Right lobe of liver (tissue), 6 donors: ENCODE results near the gene APRT. TPM values are rescaled to one million over a fixed set of nuclear protein-coding genes. Genes with fewer than 3 reads are reported as not detected.

Experiments used
- ATAC-seq, 4 donors: fragments of 200-7000 bp; cut with Tn5 transposase; one replicate each; pipeline ENCODE4 v1.9.1; 2020; ENCODE audit warnings: mild to moderate bottlenecking in 4 of 4, moderate library complexity in 4 of 4
- DNase-seq, 3 donors: peaks; one replicate each; pipeline ENCODE4 v3.0.0-alpha.2; 2020
- H3K27ac ChIP-seq, 3 donors: fragments of 200-600 bp; one replicate each; pipeline ENCODE4 v1.8.0; 2022
- H3K27me3 ChIP-seq, 2 donors: fragments of 200-600 bp; one replicate each; pipeline ENCODE4 v1.8.0; 2022
- H3K36me3 ChIP-seq, 4 donors: fragments of 200-600 bp; sonication (generic) in 1 of 4; one replicate each; pipeline versions ENCODE4 v1.5.1 to v1.8.0; 2017 to 2022; ENCODE audit warnings: control low read depth in 1 of 4
- H3K4me1 ChIP-seq, 4 donors: fragments of 200-600 bp; sonication (generic) in 1 of 4; one replicate each; pipeline versions ENCODE4 v1.5.1 to v1.8.0; 2017 to 2022; ENCODE audit warnings: control low read depth in 1 of 4
- H3K4me3 ChIP-seq, 3 donors: fragments of 200-600 bp; one replicate each; pipeline ENCODE4 v1.8.0; 2022
- H3K9me3 ChIP-seq, 4 donors: fragments of 200-600 bp; sonication (generic) in 1 of 4; one replicate each; pipeline versions ENCODE4 v1.5.1 to v1.8.0; 2017 to 2022; ENCODE audit warnings: control low read depth in 1 of 4
- CTCF ChIP-seq, 4 donors: fragments of 200-600 bp in 3 of 4; fragments of 450-650 bp in 1 of 4; IDR thresholded peaks; one replicate each; pipeline versions ENCODE4 v1.5.1 to v1.8.0; 2016 to 2022; ENCODE audit warnings: antibody characterized with exemption in 4 of 4, mild to moderate bottlenecking in 2 of 4
- POLR2A ChIP-seq: fragments of 450-650 bp; IDR thresholded peaks from one replicate; pipeline ENCODE4 v1.6.1; 2017; ENCODE audit warnings: antibody characterized with exemption, mild to moderate bottlenecking
- WGBS: methylation state at CpG from one replicate; pipeline ENCODE4 v1.1.6; 2018; ENCODE audit warnings: low coverage, low lambda C conversion rate; ENCODE audit not compliant: insufficient coverage; ENCODE audit errors: missing lambda C conversion rate; 5-methylcytosine and 5-hydroxymethylcytosine counted together
- intact Hi-C, 2 donors: fragments of 100-400 bp; cut with DNase I; formaldehyde crosslinking; loops; one replicate each; pipeline versions ENCODE4 v1.11.2 to v1.14.1; 2022
- total RNA-seq, 6 experiments: library from RNA; depleted of rRNA in 2 of 6; stranded (reverse); fragments of >200 nt in 2 of 6; fragmentation: NEBNext Ultra II Directional in 3 of 6; extraction: Animal tissue kit (Norgen Biotek cat#: 25700) in 3 of 6; gene quantifications; one replicate each; pipeline versions ENCODE4 v1.1.0 to v1.2.4, GENCODE V29; 2016 to 2023
- donor health status: DM: no; HTN: yes; CAD: no.
- donor health status: DM: no; HTN: no; CAD: no.
- donor health status: DM: no; HTN: no; CAD: no.
- donor health status: DM: no; HTN: yes; CAD: no.
- donor health status: DM: no; HTN: yes; CAD: no.

The APRT gene
- total RNA-seq, 6 experiments from 2014 or later, result 61.4 to 120 (median 74.1) TPM

- no peaks in the 10 kb centered on the region for H3K4me1 ChIP-seq
- H3K36me3 ChIP-seq, result peaks cover 0 to 2% (median 0%) of the 10 kb centered on the region in 4 donors
- ATAC-seq, result no peak
- H3K9me3 ChIP-seq, result no peaks in the 10 kb centered on the region
- no peaks in the 10 kb centered on the region for H3K27me3 ChIP-seq
- DNase-seq, result no peak
- no peak overlapping the region for H3K4me3 ChIP-seq
- intact Hi-C loops, result no loop called here
- TF ChIP-seq CTCF (IDR thresholded peaks at IDR 0.05) (no peak), POLR2A (no peak)
- H3K27ac ChIP-seq, result no peak overlapping the region
- 88% methylated on average over 1 of the region's 13 CpGs for WGBS
These were observed 21.4 kb upstream of the APRT start for GRCh38 chr16:88833086-88833485.

- ATAC-seq, result peak in 3 of 4 donors; percentile 12 to 34 (median 27)
- DNase-seq, result no peak
- Histone ChIP-seq H3K27me3 (no peaks in the 10 kb centered on the region), H3K9me3 (no peaks in the 10 kb centered on the region), H3K4me3 (no peak overlapping the region), H3K36me3 (peaks cover 0 to 3% (median 0%) of the 10 kb centered on the region in 4 donors), H3K4me1 (no peaks in the 10 kb centered on the region), H3K27ac (no peak overlapping the region)
- intact Hi-C loops, result no loop called here
- WGBS, result 100% methylated on average over 3 of the region's 13 CpGs
- no peak for TF ChIP-seq CTCF (IDR thresholded peaks at IDR 0.05)
- no peak for TF ChIP-seq POLR2A
These were observed 20.1 kb upstream of the APRT start for GRCh38 chr16:88831838-88832237.

- no peak for TF ChIP-seq CTCF (IDR thresholded peaks at IDR 0.05)
- no peak for TF ChIP-seq POLR2A
- WGBS, result 78% methylated on average over 8 of the region's 14 CpGs
- ATAC-seq (no peak), DNase-seq (no peak)
- H3K27ac ChIP-seq, result no peak overlapping the region
- no peaks in the 10 kb centered on the region for H3K4me1 ChIP-seq
- H3K36me3 ChIP-seq, result peaks cover 0 to 3% (median 0%) of the 10 kb centered on the region in 4 donors
- H3K4me3 ChIP-seq, result no peak overlapping the region
- no peaks in the 10 kb centered on the region for H3K9me3 ChIP-seq
- intact Hi-C loops, result no loop called here
- no peaks in the 10 kb centered on the region for H3K27me3 ChIP-seq
These were observed 19.1 kb upstream of the APRT start for GRCh38 chr16:88830783-88831182.

- DNase-seq (no peak), ATAC-seq (no peak)
- Histone ChIP-seq H3K4me3 (no peak overlapping the region), H3K36me3 (peaks cover 0 to 3% (median 0%) of the 10 kb centered on the region in 4 donors), H3K27ac (no peak overlapping the region), H3K4me1 (no peaks in the 10 kb centered on the region), H3K9me3 (no peaks in the 10 kb centered on the region), H3K27me3 (no peaks in the 10 kb centered on the region)
- TF ChIP-seq POLR2A (no peak), CTCF (IDR thresholded peaks at IDR 0.05) (no peak)
- 83% methylated on average over 7 of the region's 11 CpGs for WGBS
- intact Hi-C loops, result no loop called here
These were observed 18.5 kb upstream of the APRT start for GRCh38 chr16:88830258-88830657.

GRCh38 chr16:88828711-88829110 lies 17.0 kb upstream of the APRT start:
- no peak overlapping the region for H3K27ac ChIP-seq
- no peaks in the 10 kb centered on the region for H3K27me3 ChIP-seq
- peaks cover 0 to 3% (median 0%) of the 10 kb centered on the region in 4 donors for H3K36me3 ChIP-seq
- H3K4me1 ChIP-seq, result no peaks in the 10 kb centered on the region
- no peak overlapping the region for H3K4me3 ChIP-seq
- DNase-seq (no peak), ATAC-seq (no peak)
- WGBS, result 82% methylated on average over 8 of the region's 24 CpGs
- intact Hi-C loops, result no loop called here
- TF ChIP-seq CTCF (IDR thresholded peaks at IDR 0.05) (no peak), POLR2A (no peak)
- no peaks in the 10 kb centered on the region for H3K9me3 ChIP-seq
